GM15510 (cell line): Measurements from ENCODE around the gene CD96.

Experiments used
- POLR2A ChIP-seq: IDR thresholded peaks from 3 replicates; pipeline ENCODE4 v1.6.1; 2011; ENCODE audit warnings: borderline replicate concordance; ENCODE audit not compliant: insufficient read length; ENCODE audit errors: extremely low read depth

The CD96 gene

DNA sequence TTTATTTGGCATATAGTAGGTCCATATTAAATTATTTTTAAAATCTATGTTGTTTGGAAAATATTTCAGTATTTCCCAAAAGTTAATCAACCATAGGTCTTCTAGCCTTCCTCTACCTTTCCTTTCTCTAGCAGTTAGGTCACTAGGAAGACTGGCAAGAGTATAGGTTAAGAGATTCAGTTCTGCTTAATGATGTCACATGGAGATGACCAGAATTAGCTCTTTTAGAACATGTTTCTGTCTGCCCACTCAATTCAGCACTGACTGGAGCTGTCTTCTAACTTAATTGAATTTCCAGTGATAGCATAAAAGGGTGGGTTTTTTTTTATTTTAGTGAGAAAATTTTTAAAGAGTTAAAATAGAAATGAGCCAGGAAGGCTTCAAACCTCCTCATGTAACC is 76.9 kb downstream of the CD96 start:
- TF ChIP-seq POLR2A, result no peak

DNA sequence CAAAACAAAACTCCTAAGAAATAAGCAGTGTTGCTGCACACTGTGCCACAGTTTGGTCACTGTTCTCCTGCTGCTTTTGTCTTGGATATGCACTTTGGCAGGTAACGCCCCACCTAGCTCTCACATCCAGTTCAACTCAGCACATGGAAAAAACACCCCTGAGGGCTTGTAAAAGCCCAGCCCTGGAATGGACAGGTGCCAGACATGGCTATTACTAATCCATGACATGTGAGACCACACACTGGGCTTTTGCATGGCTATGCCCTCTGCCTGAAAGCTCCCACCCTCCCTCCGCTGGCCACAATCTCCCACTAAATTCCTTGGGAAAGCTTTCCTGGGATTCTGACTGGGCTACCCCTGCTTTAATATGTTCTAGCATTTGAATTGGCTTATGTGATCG is 77.8 kb downstream of the CD96 start:
- TF ChIP-seq POLR2A, result no peak

GRCh38 chr3:111621535-111621934 is 79.5 kb downstream of the CD96 start:
- no peak for TF ChIP-seq POLR2A

- TF ChIP-seq POLR2A, result no peak
Measured at GRCh38 chr3:111627092-111627491, 85.1 kb downstream of the CD96 start.

- TF ChIP-seq POLR2A, result no peak
Measured at GRCh38 chr3:111635403-111635802, 93.4 kb downstream of the CD96 start.

DNA sequence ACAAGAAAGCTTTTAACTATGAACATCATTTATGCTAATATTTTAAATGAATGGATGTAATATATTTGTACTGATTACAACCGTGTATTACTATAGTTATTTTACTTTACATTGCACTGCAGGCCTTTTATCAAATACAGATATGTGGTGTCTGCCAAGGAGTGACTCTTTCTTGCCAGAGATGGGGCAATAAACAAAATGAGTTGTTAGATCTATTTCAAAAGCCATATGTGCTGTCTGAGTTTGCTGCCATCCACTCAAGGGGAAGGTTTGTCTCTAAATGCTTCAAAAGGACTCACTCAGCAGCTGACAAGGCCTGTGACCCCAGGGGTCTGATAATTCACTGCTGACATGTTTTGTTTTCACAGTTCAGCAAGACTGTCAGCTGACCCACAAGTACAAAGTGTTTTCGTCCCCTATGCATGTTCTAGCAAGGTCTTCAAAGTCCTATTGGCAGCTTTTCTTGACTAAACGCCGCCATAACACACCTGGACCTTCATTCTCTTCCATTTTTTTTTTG is 94.4 kb downstream of the CD96 start:
- no peak for TF ChIP-seq POLR2A

DNA sequence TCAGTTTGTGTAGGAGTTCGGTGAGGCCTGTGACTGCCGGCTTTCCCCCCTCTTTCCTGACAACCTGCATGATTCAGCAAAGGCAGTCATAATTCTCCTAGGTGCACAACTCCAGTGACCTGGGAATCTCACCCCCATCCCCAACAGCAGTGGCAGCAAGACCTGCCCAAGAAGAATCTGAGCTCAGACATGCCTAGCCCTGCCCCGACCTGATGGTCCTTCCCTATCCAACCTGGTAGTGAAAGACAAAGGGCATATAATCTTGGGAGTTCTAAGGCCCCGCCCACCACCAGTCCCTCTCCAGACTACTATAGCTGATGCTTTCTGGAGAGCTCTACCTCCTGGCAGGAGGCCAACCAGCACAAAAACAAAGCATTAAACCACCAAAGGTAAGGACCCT is 97.3 kb downstream of the CD96 start:
- no peak for TF ChIP-seq POLR2A

GRCh38 chr3:111648991-111649579 is 107.1 kb downstream of the CD96 start:
- TF ChIP-seq POLR2A, result no peak

GRCh38 chr3:111650378-111651275 is 108.6 kb downstream of the CD96 start:
- no peak for TF ChIP-seq POLR2A

DNA sequence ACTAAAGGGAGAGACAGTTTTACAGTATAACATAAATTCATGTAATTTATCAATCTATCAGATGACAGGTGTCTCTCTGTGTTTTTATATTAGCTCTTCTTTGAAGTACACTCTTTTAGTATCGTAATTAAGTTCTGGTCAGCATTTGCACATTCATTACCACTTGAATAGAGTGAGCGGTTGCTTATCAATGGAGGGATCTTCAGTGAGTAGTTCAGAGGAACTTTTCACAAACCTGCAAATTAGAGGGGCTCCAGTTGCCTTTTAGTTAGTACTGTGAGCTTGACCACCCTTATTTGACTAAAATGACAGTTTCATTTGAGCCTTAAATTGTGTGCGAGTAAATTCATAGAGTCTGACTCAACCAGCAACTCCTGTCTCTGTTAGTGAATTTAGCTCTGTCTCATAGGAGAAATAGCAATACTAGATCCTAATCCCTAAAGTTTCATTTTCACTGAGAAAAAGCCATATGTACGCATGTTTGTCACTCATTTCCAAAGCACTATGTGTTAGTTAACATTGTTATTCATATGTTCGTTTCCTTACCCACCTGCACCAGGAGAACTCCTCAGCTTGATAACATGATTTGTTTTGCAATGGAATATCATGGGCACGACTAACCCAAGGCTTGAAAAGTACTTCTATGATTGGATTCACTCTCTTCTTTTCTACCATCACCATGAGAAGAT is 110.6 kb downstream of the CD96 start:
- no peak for TF ChIP-seq POLR2A

- no peak for TF ChIP-seq POLR2A
Measured at GRCh38 chr3:111653766-111654165, 111.8 kb downstream of the CD96 start.

GRCh38 chr3:111662012-111662411 is 120.0 kb downstream of the CD96 start:
- no peak for TF ChIP-seq POLR2A

- no peak for TF ChIP-seq POLR2A
Measured at GRCh38 chr3:111662907-111663306, 120.9 kb downstream of the CD96 start.

- no peak for TF ChIP-seq POLR2A
Measured at GRCh38 chr3:111666041-111666735, 124.2 kb downstream of the CD96 start.

GRCh38 chr3:111667170-111667569 is 125.2 kb downstream of the CD96 start:
- no peak for TF ChIP-seq POLR2A
